ENCODE measurements around the gene VPS18. TPM values are rescaled to one million over a fixed set of nuclear protein-coding genes. Genes with fewer than 3 reads are reported as not detected.

VPS18 gene
- total RNA-seq, 1 donor from 2014 or later: 8.0 TPM

DNA sequence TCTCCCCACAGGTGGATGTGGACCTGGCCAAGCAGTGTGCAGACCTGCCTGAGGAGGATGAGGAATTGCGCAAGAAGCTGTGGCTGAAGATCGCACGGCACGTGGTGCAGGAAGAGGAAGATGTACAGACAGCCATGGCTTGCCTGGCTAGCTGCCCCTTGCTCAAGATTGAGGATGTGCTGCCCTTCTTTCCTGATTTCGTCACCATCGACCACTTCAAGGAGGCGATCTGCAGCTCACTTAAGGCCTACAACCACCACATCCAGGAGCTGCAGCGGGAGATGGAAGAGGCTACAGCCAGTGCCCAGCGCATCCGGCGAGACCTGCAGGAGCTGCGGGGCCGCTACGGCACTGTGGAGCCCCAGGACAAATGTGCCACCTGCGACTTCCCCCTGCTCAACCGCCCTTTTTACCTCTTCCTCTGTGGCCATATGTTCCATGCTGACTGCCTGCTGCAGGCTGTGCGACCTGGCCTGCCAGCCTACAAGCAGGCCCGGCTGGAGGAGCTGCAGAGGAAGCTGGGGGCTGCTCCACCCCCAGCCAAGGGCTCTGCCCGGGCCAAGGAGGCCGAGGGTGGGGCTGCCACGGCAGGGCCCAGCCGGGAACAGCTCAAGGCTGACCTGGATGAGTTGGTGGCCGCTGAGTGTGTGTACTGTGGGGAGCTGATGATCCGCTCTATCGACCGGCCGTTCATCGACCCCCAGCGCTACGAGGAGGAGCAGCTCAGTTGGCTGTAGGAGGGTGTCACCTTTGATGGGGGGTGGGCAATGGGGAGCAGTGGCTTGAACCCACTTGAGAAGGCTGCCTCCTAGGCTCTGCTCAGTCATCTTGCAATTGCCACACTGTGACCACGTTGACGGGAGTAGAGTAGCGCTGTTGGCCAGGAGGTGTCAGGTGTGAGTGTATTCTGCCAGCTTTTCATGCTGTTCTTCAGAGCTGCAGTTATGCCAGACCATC is 8.6 kb downstream of the VPS18 start:
- peaks cover 4% of the 10 kb centered on the region for H3K27me3 Mint-ChIP-seq (ENCODE audit: insufficient read depth, low read depth)
- TF ChIP-seq, protein P1, sequence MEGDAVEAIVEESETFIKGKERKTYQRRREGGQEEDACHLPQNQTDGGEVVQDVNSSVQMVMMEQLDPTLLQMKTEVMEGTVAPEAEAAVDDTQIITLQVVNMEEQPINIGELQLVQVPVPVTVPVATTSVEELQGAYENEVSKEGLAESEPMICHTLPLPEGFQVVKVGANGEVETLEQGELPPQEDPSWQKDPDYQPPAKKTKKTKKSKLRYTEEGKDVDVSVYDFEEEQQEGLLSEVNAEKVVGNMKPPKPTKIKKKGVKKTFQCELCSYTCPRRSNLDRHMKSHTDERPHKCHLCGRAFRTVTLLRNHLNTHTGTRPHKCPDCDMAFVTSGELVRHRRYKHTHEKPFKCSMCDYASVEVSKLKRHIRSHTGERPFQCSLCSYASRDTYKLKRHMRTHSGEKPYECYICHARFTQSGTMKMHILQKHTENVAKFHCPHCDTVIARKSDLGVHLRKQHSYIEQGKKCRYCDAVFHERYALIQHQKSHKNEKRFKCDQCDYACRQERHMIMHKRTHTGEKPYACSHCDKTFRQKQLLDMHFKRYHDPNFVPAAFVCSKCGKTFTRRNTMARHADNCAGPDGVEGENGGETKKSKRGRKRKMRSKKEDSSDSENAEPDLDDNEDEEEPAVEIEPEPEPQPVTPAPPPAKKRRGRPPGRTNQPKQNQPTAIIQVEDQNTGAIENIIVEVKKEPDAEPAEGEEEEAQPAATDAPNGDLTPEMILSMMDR (IDR thresholded peaks at IDR 0.05): no peak
- TF ChIP-seq EZH2phosphoT487 (IDR thresholded peaks at IDR 0.05) (no peak), EZH2 (IDR thresholded peaks at IDR 0.05) (no peak)
- Histone ChIP-seq H3K4me2 (no peak overlapping the region), H3K4me3 (no peak overlapping the region), H3F3A (ENCODE audit: low read depth) (peaks cover 15% of the 10 kb centered on the region), H2AFZ (replicated peaks) (no peak overlapping the region), H4K20me1 (ENCODE audit: low read depth) (peaks cover 58% of the 10 kb centered on the region), H3K9me3 (ENCODE audit: low read depth) (no peaks in the 10 kb centered on the region), H3K27ac (no peak overlapping the region), H3K36me3 (no peaks in the 10 kb centered on the region), H3K27me3 (no peaks in the 10 kb centered on the region), H3K79me2 (ENCODE audit: low read depth) (peaks cover 10% of the 10 kb centered on the region), H3K4me1 (peaks cover 10% of the 10 kb centered on the region), H3K9ac (no peak overlapping the region)
- DNase-seq (ENCODE audit: low spot score): peak; percentile 2
- H3K4me1 Mint-ChIP-seq: no peaks in the 10 kb centered on the region
- H3K27ac Mint-ChIP-seq: peak overlapping the region; percentile 81
- H3K36me3 Mint-ChIP-seq: peaks cover 12% of the 10 kb centered on the region
- no peak overlapping the region for H3K4me3 Mint-ChIP-seq
- H3K9me3 Mint-ChIP-seq: no peaks in the 10 kb centered on the region

DNA sequence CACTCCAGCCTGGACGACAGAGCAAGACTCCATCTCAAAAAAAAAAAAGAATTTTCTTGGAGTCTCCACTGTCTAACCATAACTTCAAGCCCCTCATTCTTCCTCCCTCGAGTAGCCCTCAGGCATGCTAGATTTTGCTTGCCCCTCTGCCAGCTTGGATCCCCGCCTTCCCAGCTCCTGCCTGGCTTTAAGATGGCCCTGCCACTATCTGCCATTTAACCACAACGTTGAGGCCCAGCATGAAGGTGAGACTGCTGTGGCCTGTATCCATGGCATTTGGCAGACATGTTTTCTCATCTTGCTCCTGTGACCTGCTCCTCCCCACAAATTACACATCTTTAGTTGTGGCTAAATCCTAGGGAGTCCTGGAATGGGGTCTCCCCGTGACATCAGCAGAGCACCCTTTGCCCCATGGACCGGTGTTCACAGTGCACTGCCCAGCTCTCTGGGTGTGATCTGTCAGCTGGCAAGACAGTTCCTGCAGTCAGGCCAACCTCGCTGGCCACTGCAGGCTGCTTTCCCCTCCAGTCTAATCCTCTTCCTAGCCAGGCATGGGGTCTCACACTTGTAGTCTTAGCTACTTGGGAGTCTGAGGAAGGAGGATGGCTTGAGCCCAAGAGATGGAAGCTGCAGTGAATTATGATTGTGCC is 10.4 kb downstream of the VPS18 start:
- no peak overlapping the region for H3K4me3 ChIP-seq
- Mint-ChIP-seq H3K27ac (peak overlapping the region; percentile 76), H3K27me3 (ENCODE audit: insufficient read depth, low read depth) (peaks cover 4% of the 10 kb centered on the region), H3K9me3 (no peaks in the 10 kb centered on the region), H3K36me3 (peaks cover 9% of the 10 kb centered on the region), H3K4me3 (no peak overlapping the region), H3K4me1 (peaks cover 3% of the 10 kb centered on the region)
- H2AFZ ChIP-seq (replicated peaks): no peak overlapping the region
- peaks cover 12% of the 10 kb centered on the region for H3K4me1 ChIP-seq
- H3K9me3 ChIP-seq (ENCODE audit: low read depth): no peaks in the 10 kb centered on the region
- peaks cover 58% of the 10 kb centered on the region for H4K20me1 ChIP-seq (ENCODE audit: low read depth)
- H3K4me2 ChIP-seq: no peak overlapping the region
- H3K9ac ChIP-seq: no peak overlapping the region
- H3K36me3 ChIP-seq: no peaks in the 10 kb centered on the region
- H3K27ac ChIP-seq: no peak overlapping the region
- peaks cover 15% of the 10 kb centered on the region for H3F3A ChIP-seq (ENCODE audit: low read depth)
- no peak for DNase-seq (ENCODE audit: low spot score)
- H3K79me2 ChIP-seq (ENCODE audit: low read depth): peaks cover 10% of the 10 kb centered on the region
- no peaks in the 10 kb centered on the region for H3K27me3 ChIP-seq
- TF ChIP-seq, protein P1 (IDR thresholded peaks at IDR 0.05): no peak
- TF ChIP-seq EZH2 (IDR thresholded peaks at IDR 0.05) (no peak), EZH2phosphoT487 (IDR thresholded peaks at IDR 0.05) (no peak)

DNA sequence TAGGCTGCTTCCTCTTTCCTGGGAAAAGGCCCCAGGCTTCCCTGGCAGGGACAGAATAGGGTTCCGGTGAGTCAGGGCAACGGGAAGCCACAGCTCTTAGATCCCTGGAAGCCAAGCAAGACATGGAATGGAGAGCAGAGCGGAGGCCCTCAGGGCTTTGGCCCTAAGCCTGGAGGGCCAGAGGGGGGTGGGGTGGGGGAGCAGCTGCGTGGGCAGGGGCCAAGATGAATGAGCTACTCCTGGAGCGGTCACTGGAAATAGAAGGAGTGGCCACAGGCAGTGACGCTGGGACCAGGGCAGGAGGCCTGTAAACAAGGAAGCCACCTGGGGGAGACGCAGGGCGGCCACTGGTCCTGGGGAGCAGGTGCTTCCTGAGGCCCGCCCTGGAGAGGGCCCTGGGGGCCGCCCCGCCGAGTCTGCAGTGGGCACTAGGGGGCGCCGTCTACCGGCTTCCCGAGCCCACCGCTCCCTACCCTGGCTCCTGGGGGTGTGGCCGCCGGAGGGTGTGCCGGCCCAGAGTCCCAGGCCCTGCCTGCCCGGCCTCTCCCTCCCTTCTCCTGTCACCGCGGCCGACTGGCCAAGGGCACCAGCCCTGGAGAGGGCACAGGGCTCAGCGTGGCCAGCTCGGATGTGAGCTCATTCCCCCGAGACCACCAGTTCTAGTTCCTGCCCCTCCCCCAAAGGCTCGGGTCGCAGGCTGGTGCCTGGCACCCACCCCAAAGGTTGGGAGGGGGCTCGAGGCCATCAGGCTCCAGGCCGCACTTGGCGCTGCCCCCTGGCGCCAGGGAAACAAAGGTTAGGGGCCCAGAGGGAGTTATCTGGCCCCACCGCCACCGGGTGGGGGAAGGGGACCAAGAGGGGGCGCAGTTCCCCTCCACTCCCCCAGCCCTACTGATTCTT is 12.1 kb downstream of the VPS18 start:
- Histone ChIP-seq H3K4me2 (peak overlapping the region; percentile 81), H3K27ac (no peak overlapping the region), H2AFZ (replicated peaks) (peak overlapping the region; percentile 45), H3K36me3 (no peaks in the 10 kb centered on the region), H3F3A (ENCODE audit: low read depth) (peaks cover 15% of the 10 kb centered on the region), H3K9ac (no peak overlapping the region), H3K27me3 (no peaks in the 10 kb centered on the region), H3K4me1 (peaks cover 21% of the 10 kb centered on the region), H4K20me1 (ENCODE audit: low read depth) (peaks cover 47% of the 10 kb centered on the region), H3K79me2 (ENCODE audit: low read depth) (peaks cover 1% of the 10 kb centered on the region), H3K9me3 (ENCODE audit: low read depth) (no peaks in the 10 kb centered on the region), H3K4me3 (peak overlapping the region; percentile 49)
- no peaks in the 10 kb centered on the region for H3K9me3 Mint-ChIP-seq
- peaks cover 17% of the 10 kb centered on the region for H3K4me1 Mint-ChIP-seq
- no peak overlapping the region for H3K27ac Mint-ChIP-seq
- TF ChIP-seq EZH2 (IDR thresholded peaks at IDR 0.05): no peak
- no peak for TF ChIP-seq EZH2phosphoT487 (IDR thresholded peaks at IDR 0.05)
- TF ChIP-seq, protein P1 (IDR thresholded peaks at IDR 0.05): peak; percentile 71
- H3K27me3 Mint-ChIP-seq (ENCODE audit: insufficient read depth, low read depth): peaks cover 8% of the 10 kb centered on the region
- no peak overlapping the region for H3K4me3 Mint-ChIP-seq
- peaks cover 7% of the 10 kb centered on the region for H3K36me3 Mint-ChIP-seq
- DNase-seq (ENCODE audit: low spot score): peak; percentile 92

All from neural progenitor cell (in vitro differentiated cells).